HL-60 (cell line): ENCODE results near the gene ATP13A3.

Experiments
- DNase-seq, 2 experiments: peaks; one replicate each; pipeline ENCODE4 v3.0.0-alpha.2; 2010 to 2020; ENCODE audit warnings: low read depth in 1 of 2, low spot score in 1 of 2
- H3K27ac ChIP-seq: fragments of 250-450 bp; sonication (Bioruptor Pico); replicated peaks from 2 replicates; pipeline ENCODE4 v1.5.1; 2020; ENCODE audit warnings: mild to moderate bottlenecking, moderate library complexity
- H3K27me3 ChIP-seq: fragments of 250-450 bp; sonication (Bioruptor Pico); 2 replicates; pipeline ENCODE4 v1.5.1; 2021; ENCODE audit warnings: mild to moderate bottlenecking, moderate library complexity; ENCODE audit not compliant: insufficient read depth, poor library complexity, severe bottlenecking
- H3K4me3 ChIP-seq: replicated peaks from 2 replicates; pipeline ENCODE4 v1.5.1; 2011; ENCODE audit warnings: mild to moderate bottlenecking, control low read depth, low read length; ENCODE audit not compliant: insufficient read depth
- CTCF ChIP-seq: IDR thresholded peaks from one replicate; pipeline ENCODE4 v1.5.1; 2011; ENCODE audit warnings: low read length, control low read depth, inconsistent platforms; ENCODE audit not compliant: insufficient read depth
- GABPA ChIP-seq: IDR thresholded peaks from 2 replicates; pipeline ENCODE4 v1.6.1; 2012; ENCODE audit warnings: low read depth
- SPI1 ChIP-seq: IDR thresholded peaks from 2 replicates; pipeline ENCODE4 v1.6.1; 2012; ENCODE audit warnings: low read depth, mild to moderate bottlenecking, borderline replicate concordance
- TF ChIP-seq, protein P1 (sequence below): IDR thresholded peaks from 2 replicates; pipeline ENCODE4 v1.6.1; 2012; ENCODE audit warnings: low read depth; ENCODE audit not compliant: insufficient replicate concordance

Gene ATP13A3

DNA sequence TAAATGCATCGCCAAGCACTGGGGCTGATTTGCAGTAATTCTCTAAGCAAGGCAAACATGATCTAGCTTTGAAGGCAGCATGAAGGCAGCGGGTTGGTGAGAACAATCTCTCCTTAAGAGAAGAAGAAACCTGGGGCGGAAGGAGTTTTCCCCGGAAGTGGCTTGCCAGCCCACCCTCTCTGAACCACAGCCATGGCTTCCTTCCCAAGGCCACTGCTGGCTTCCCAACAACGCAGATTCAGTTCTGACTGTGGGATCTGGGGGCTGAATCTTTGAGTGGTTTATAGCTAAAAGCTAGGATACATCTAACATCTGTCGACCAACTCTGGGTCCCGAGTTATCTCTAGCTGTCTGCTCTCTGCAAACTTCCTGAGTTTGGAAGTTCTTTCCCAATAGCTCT, 131.4 kb downstream of the ATP13A3 start:
- no peak overlapping the region for H3K4me3 ChIP-seq
- no peak for DNase-seq
- H3K27ac ChIP-seq, result no peak overlapping the region
- TF ChIP-seq GABPA (no peak), CTCF (no peak), SPI1 (no peak)
- TF ChIP-seq, protein P1, sequence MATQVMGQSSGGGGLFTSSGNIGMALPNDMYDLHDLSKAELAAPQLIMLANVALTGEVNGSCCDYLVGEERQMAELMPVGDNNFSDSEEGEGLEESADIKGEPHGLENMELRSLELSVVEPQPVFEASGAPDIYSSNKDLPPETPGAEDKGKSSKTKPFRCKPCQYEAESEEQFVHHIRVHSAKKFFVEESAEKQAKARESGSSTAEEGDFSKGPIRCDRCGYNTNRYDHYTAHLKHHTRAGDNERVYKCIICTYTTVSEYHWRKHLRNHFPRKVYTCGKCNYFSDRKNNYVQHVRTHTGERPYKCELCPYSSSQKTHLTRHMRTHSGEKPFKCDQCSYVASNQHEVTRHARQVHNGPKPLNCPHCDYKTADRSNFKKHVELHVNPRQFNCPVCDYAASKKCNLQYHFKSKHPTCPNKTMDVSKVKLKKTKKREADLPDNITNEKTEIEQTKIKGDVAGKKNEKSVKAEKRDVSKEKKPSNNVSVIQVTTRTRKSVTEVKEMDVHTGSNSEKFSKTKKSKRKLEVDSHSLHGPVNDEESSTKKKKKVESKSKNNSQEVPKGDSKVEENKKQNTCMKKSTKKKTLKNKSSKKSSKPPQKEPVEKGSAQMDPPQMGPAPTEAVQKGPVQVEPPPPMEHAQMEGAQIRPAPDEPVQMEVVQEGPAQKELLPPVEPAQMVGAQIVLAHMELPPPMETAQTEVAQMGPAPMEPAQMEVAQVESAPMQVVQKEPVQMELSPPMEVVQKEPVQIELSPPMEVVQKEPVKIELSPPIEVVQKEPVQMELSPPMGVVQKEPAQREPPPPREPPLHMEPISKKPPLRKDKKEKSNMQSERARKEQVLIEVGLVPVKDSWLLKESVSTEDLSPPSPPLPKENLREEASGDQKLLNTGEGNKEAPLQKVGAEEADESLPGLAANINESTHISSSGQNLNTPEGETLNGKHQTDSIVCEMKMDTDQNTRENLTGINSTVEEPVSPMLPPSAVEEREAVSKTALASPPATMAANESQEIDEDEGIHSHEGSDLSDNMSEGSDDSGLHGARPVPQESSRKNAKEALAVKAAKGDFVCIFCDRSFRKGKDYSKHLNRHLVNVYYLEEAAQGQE, result no peak
- H3K27me3 ChIP-seq, result peaks cover 3% of the 10 kb centered on the region

- DNase-seq, result no peak
- TF ChIP-seq CTCF, result no peak
- no peak for TF ChIP-seq SPI1
- Histone ChIP-seq H3K4me3 (no peak overlapping the region), H3K27me3 (peaks cover 3% of the 10 kb centered on the region), H3K27ac (no peak overlapping the region)
These were observed 132.5 kb downstream of the ATP13A3 start for GRCh38 chr3:194354315-194354714.
